ENCODE measurements around the gene NHLH2.

GRCh38 chr1:115828101-115829022, 12.6 kb downstream of the NHLH2 start:
- TF ChIP-seq, protein P1, sequence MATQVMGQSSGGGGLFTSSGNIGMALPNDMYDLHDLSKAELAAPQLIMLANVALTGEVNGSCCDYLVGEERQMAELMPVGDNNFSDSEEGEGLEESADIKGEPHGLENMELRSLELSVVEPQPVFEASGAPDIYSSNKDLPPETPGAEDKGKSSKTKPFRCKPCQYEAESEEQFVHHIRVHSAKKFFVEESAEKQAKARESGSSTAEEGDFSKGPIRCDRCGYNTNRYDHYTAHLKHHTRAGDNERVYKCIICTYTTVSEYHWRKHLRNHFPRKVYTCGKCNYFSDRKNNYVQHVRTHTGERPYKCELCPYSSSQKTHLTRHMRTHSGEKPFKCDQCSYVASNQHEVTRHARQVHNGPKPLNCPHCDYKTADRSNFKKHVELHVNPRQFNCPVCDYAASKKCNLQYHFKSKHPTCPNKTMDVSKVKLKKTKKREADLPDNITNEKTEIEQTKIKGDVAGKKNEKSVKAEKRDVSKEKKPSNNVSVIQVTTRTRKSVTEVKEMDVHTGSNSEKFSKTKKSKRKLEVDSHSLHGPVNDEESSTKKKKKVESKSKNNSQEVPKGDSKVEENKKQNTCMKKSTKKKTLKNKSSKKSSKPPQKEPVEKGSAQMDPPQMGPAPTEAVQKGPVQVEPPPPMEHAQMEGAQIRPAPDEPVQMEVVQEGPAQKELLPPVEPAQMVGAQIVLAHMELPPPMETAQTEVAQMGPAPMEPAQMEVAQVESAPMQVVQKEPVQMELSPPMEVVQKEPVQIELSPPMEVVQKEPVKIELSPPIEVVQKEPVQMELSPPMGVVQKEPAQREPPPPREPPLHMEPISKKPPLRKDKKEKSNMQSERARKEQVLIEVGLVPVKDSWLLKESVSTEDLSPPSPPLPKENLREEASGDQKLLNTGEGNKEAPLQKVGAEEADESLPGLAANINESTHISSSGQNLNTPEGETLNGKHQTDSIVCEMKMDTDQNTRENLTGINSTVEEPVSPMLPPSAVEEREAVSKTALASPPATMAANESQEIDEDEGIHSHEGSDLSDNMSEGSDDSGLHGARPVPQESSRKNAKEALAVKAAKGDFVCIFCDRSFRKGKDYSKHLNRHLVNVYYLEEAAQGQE (IDR thresholded peaks at IDR 0.05; ENCODE audit: low read depth), result no peak
- TF ChIP-seq CTCF (IDR thresholded peaks at IDR 0.05 in 2 of 3, conservative IDR thresholded peaks at IDR 0.05 in 1 of 3; ENCODE audit: borderline replicate concordance in 1 of 3, insufficient read depth in 1 of 3, low read depth in 2 of 3, low read length in 2 of 3), result no peak
- no peak for TF ChIP-seq SP1 (IDR thresholded peaks at IDR 0.05; ENCODE audit: low read depth)
- TF ChIP-seq ATF3 (IDR thresholded peaks at IDR 0.05), result no peak
- TF ChIP-seq POLR2AphosphoS5 (IDR thresholded peaks at IDR 0.05; ENCODE audit: low read depth, low read length), result no peak

All from HCT116 (cell line).